CD4-positive, alpha-beta T cell treated with Interleukin-4 for 1 hour (primary cell): Measurements from ENCODE around the gene MSL3B.
"Not testable (repeated sequence)": the region's sequence is repeated elsewhere in the genome, so short reads cannot be mapped to it uniquely, and the experiment has no call there.

Source experiments
- DNase-seq, 2 donors: peaks; one replicate each; pipeline ENCODE4 v3.0.0-alpha.2; 2020 to 2022

MSL3B gene

DNA sequence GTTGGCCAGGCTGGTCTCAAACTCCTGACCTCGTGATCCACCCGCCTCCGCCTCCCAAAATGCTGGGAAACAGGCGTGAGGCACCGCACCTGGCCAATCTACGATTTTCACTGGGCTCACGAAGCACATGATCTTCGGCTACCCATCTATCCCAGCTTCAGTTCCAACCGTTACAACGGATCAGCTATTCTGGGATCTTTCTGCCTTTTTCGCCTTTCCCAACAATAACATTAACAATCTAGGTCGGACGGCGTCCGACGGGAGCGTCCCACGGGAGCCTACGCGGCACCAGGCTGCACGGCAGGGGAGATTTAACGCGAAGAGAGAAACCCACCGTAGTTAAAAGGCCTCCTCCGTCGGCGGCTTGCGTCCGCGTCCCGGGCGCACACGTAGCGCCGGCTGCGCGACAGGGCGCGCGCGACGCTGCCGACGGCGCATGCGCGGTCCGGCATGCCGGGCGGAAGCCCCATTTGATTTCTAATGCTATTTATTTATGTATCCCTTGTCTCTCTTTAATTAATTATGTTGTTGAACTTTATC is at the start of gene MSL3B:
MSL3B (minus strand) TSS at position 394 of the 540 bp plus-strand sequence.
- DNase-seq: peak; percentile 52 to 65

DNA sequence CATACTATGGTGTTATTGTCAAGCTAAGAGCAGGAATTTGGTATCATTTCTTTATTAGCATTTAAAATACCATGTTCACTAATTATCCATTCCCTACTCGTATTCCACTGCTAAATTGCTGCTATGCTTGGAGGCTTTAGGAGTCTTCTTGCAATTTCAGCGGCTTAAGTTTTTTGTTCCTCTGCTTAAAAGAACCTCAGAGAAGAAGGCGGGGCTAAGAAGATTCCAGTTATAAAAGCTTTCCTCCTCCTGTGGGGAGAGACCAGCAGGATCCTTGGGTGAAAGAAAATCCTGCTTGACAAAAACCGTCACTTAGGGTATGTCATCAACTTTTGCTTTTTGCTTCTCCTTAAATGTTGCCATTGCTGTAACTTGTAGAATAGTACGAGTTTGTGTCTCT is 48.9 kb upstream of the MSL3B start, which contains the start of gene TRPM8:
TRPM8 (plus strand) TSS at position 258 of the 400 bp plus-strand sequence. CDS start 9,165 bp downstream, outside the sequence.
- no peak for DNase-seq

DNA sequence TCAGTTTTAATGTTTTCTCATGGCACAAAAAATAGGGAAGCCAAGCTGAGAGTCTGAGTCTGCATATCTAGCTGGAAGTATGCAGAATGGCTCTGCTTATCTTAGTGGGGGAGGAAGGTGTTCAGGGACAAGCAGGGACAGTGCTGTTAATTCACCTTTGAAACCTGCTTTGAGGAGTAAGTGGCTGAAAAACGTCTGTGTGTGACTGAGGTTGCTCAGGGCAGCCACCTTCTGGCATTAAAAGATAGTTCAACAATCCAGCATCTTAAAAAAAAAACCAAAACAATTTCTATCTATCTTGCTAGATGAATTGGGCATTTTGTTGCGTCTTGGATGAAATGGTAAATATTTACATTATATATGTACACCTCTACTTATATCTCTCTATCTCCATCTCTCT is 46.9 kb upstream of the MSL3B start:
- no peak for DNase-seq

DNA sequence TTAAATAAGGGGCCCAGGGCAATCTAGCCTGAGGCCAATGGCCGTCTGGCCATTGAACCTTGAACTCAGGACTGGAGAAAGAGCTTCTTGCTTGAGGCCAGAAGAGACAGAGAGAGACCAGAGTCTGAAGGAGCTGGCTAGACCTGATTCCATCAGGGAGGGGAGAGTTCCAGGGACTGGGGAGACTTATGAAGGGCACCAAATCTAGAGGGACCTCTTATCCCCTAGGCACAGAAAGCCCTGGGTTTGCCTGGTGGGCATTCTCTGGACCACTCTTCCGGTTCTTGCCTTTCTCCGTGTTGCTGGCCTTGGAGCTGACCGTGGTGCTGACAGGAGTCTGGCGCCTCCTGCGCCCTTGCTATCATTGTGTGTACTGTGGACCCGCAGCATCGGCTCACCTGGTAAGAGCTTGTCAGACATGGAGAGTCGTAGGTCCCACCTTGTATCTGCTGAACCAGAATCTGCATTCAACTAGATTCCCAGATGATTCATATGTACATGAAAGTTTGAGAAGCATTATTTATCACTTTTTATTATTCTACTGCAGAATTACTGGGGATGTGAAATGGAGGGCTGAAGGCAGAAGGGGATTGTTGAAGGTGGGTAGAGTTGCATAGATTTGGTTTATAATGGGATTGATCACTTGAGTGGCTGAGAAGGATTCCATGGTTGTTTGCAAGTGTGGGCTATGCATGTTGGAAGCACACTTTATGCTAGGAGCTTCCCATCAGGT is 44.7 kb upstream of the MSL3B start:
- DNase-seq: no peak

DNA sequence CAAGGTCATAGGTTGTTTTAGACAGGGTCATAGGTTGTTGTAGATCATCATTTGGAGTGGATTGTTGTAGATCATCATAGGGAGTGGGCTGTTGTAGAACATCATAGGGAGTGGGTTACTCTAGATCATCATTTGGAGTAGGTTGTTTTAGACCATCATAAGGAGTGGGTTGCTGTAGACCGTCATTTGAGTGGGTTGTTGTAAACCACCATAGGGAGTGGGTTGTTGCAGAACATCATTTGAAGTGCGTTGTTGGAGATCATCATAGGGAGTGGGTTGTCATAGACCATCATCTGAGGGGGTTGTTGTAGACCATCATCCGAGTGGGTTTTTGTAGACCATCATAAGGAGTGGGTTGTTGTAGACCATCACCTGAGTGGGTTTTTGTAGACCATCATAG is 39.4 kb upstream of the MSL3B start:
- DNase-seq: no peak

DNA sequence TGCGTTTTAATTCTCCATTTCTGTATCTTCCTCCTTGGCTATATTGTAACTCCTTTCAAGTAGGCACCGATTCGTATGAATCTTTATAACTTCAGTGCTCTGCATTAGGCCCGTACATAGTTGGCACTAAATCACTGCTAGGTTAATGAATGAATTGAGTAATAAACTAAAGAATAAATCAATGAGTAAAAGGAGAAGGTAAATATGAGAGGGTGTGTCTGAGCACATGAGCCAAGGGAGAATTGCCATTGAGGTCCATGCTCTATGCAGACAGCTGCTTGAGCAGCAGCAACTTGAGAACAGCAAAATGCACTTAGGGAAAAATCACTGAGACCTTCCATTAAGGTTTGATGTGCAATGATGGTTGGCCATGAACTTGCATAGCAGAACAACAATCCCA is 37.8 kb upstream of the MSL3B start:
- DNase-seq: no peak

DNA sequence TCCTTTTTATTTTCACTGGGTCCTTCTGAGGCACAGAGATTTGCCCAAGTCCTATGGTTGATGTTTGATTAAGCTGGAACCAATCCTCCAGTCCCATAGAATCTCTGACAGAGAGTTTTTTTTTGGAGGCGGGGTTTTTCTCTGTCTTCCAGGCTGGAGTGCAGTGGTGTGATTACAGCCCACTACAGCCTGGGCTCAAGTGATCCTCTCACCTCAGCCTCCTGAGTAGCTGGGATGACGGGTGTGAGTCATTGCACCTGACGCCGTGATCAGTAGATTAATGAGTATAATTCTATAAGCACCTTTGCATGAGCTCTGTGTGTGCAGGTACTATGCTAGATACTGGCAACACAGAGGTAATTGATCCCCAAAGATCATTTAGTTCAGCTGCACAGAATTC is 33.7 kb upstream of the MSL3B start:
- DNase-seq: no peak

DNA sequence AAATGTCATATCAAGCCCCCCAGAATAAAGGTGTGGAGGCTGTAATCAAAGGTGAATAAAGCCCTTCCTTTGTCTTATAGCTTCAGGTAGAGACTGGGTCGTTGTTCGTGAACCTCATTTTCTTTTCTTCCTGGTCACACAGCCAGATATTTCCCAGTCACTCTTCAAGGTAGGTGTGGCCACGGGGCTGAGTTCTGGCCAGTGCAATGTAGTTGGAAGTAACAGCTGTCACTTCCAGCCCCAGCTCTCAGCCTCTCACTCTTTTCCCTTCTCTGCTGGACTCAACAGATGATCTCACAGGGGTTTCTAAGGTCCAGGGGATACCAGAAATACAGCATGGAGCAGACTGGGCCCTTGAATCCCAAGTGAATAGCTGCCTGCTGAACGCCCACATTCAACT is 33.2 kb upstream of the MSL3B start:
- no peak for DNase-seq

DNA sequence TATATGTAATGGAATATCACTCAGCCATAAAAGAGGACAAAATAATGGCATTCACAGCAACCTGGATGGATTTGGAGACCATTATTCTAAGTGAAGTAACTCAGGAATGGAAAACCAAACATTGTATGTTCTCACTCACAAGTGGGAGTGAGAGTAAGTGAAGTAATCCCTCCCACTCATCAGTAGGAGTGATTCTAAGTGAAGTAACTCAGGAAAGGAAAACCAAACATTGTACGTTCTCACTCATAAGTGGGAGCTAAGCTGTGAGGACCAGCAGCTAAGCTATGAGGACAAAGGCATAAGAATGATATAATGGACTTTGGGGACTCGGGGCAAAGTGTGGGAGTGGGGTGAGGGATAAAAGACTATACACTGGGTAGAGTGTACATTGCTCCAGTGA is 28.1 kb upstream of the MSL3B start:
- not testable (repeated sequence) for DNase-seq

DNA sequence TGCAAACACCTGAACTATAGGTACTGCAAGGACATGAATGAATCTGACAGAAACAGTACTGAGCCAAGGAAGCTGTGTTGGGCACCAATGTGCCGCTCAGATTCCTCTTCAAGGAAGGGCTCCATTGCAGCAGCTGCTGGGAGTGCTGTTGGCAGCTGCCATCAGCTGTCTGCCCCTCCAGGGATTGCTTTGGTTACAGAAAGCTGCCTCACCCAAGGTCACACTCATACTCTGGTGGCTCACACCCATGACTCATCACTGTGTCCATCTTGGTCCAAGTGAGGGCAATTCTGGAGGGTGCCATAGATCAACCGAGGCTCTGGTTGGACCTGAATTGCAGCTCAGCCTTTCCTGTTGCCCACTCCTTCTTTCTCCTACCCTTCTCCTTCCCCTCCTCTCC is 24.6 kb upstream of the MSL3B start:
- no peak for DNase-seq

DNA sequence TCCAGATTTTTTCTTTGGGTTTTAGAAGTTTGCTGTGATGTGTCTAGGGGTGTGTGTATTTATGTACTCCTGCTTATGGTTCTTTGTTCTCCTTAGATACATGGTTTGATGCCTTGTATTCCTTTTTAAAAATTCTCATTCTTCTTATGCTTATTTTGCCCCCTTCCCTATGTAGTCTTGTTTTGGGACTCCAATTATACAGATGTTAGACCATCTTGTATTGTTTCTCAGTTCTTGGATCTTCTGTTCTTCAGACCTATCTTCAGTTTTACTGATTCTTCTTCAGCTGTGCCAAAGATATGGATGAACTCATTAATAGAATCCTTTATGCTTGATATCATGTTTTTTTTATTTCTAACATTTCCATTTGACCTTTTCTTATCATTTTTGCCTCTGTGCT is 14.2 kb upstream of the MSL3B start:
- no peak for DNase-seq

DNA sequence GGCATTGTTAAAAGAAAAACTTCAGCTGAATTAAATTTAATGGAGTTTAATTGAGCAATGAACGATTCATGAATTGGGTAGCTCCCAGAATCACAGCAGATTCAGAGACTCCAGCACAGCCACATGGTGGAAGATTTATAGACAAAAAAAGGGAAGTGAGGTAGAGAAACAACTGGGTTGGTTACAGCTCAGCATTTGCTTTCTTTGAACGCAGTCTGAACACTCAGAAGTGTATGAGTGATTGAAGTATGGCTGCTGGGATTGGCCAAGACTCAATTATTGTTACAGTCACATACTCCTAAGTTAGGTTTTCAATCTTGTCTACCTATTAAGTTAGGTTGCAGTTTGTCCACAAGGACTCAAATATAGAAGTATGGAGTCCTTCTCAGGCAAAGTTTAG is 3.9 kb upstream of the MSL3B start:
- not testable (repeated sequence) for DNase-seq

DNA sequence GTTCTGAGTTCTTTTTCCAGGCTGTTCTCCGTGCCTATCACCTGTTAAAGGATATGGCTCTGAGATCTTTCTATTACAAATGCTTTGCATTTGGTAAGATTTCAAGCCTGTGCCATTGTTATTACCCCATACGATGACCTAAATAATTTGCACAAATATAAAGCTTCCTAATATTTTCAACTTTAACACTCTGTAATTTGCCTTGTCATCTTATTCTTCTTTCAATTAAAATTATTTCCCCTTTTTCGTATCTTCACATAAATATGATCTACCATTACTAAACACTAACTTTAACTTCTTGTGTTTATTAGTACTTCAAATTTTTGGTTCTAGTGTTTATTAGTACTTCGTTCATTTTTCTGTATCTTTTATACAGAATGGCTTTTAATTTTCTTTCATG is 3.2 kb upstream of the MSL3B start:
- no peak for DNase-seq

DNA sequence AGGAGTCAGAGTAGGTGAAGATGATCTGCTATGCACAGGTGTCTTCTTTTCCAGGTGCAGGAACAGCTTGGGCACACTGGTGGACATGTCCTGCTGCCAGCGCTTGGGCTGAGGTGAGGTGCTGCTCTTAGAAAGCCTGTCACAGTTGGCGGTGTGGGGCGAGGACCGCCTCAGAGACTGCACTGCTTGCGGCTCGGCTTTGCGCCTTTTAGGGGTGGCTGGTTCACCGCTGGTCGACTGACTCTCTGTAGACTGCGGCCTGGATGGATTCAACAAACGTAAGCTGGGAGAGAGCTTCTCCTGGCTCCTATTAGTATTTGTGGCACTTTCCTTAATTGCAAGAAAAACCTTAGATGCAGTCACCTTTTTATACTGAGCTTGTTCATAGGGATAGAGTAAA is 1.7 kb downstream of the MSL3B start:
- DNase-seq: no peak

DNA sequence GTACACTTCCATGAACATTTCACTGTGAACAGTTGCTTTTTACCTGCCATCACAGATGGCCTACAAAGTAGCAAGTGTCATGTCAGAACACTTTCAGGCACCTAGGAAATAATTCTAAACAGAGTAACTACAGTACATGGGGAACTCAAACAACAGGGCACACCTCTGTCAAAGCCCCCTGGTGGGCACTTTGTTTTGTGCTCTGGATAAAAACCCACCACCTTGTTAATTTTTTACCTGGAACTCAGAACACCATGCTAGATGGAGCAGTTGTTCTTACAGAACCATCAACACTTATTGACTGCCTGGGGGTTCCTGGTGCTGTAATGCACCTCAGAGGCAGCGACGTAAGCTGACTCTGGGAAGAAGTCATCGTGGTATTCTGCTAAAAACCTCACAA is 2.3 kb downstream of the MSL3B start:
- DNase-seq: no peak

DNA sequence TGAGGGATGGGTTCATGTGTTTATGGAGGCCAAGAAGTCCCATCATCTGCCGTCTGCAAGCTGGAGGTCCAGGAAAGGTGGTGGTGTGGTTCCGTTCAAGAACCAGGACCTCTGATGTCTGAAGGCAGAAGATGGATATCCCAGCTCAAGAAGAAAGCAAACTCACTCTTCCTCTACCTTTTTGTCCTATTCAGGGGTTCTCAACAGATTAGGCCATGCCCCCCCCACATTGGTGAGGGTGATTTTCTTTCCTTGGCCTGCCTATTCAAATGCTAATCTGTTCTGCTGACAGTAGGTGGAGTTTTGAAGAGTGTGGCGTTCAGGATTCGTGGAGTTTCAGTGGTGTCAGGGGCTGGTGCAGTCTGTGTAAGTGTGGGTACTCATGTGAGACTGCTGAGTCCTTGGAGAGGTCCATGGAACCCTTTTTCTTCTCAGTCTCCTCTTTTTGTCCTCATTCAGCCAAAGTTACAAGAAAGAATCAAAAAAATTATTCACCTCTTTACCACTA is 5.9 kb downstream of the MSL3B start:
- no peak for DNase-seq

DNA sequence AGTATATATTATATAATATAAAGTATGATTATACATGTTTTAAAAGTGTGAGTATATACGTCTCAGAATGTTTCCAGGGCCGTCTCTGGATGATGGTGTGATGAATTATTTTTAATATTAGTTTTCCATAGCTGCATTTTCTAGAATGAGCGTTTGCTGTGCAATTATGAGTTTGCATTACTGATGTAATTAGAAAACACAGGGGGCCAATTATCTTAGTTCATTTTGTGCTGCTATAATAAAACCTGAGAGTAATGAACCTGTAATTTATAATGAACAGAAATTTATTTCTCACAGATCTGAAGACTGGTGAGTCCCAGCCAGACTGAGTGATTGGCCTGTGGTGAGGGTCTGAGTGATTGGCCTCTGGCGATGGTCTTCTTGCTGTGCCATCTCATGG is 9.9 kb downstream of the MSL3B start:
- DNase-seq: no peak

DNA sequence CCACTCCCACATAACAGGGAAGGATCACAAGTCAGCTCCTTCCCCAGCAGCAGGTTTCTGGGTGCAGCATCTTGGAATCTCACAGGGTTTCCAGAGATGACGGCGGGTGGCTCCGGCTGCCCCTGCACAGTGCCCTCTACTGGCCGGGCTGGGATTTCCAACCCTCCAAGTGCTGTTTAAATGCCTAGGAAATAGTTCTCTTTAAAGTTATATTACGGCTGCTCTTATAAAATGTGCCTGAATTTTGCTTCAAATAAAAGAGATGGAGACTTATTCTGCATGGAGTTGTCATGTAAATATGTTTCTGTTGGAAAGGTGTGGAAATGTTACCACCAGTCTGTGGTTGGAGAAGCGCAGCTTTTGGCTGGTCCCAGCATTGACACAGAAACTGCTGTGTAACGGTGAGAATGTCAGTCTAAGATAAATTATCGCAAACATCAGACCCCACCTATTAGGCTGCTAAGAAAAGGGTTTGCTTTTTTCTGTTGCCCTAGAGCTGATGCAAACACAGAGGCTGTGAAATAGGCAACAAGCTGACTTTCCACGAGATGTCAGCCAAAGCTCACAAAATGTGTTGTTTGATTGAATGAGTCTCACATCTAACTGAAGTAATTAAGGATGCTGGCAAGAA is 10.6 kb downstream of the MSL3B start:
- DNase-seq: peak; percentile 45 to 50

DNA sequence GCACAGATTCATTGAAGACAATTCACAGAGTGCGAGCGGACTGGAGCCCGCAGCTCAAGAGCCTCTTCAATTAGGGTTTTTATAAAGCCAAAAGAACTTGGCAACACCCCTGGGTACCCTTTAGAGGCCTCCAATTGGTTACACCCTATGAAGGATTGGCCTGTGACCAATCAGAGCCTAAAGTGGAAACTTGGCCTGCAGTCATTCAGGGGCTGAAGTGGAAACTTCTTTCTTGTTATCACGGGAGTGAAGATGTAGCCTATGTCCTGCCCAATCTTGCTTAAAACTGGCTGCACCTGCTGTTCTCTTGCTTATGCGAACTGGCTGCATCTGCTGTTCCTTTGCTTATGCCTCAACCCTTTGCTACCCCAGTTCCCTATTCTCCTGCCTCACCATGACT is 12.0 kb downstream of the MSL3B start:
- no peak for DNase-seq

DNA sequence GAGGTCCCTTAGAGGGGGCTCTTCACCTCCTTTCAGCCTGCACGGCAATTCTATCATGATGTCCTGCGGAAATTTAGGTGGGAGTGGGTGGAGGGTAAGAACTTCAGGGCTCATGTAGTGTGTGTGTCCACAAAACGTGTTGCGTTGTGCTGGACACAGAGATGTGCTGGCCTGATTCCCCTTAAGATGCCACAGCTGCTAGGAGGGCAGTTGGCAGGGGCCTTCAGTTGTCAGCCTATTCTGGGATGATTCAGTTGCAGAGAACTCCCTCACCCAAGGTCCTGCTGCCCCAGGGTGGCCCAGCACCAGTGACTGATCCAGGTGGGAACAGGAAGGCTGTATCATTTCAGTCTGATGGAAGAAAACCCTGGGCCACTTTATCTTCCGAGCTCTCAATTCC is 12.8 kb downstream of the MSL3B start:
- no peak for DNase-seq

DNA sequence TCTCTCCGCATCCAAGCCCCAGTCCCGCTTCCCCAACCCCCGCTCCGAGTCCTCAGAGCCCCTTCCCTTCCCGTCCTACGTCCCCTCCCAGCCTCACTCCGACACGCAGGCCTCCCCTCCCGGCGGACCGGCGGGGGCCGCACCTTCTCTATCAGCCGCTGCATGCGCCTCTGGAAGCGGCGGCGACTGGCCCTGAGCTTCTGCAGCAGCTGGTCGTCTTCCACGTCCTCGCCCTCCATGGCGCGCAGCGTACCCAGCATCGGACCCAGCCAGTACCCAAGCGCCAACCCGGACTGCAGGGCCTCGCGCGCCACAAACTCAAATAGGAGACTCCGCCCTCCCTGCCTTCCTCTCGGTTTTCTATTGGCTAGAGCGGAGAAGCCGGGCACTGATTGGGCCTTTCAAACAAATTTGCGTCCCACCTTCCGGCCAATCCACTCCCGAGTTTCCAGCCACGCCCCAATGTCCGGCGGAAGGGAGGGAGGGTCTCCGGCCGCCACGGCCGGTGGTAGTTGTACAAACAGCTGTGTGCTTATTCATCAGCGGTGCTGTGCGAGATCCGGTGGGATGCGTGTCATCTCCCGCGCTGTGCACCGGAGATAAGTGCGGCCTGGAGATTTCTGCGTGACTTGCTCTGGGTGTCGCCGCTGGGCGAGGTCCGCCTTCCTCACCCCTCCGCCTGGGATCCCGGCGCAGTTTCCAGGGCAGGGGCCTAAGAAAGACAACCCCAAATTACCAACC is 13.8 kb downstream of the MSL3B start, which contains the start of gene HJURP:
HJURP (minus strand) TSS at position 295 of the 741 bp plus-strand sequence; CDS start at position 260, 35 bp downstream.
- peak; percentile 91 to 94 for DNase-seq

DNA sequence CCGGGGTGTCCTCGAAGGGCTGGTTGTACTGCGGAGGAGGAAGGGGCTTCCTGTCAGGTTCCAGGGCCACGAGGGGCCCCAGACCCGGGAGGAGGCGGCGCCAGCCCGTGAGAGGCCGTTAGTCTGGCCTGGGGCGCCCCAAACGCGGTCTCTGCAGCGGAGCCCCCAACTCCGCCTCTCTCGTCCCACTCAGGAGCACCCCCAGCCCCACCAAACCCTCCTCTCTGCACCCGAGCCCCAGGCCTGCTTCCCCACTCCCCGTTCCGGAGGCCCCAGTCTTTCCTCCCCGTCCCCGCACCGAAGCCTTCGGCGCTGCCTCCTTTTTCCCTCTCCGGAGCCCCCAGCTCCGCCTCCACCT is 14.3 kb downstream of the MSL3B start:
- no peak for DNase-seq

DNA sequence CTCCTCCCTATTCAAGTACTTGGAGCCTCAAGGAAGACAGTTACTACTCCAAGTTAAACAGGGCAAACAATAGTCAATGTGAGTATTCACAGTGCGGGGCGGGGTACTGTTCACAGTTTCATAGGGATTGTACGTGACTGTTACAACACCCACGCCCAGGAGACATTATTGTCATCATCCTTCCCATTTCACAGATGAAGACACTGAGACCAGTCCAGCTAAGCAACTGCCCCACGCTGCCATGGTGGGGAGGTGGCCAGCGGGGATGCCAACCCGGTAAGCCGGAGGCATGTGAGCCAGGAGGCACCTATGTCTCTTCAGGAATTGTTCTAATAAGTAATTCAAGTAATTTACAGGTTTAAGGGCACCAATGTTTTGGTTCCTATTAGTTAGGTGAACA is 14.8 kb downstream of the MSL3B start:
- no peak for DNase-seq
